GM06990 (cell line): Measurements from ENCODE around the gene TRMU.

Experiments used
- DNase-seq: peaks from one replicate; pipeline ENCODE4 v3.0.0-alpha.2; 2011; ENCODE audit not compliant: insufficient read length; ENCODE audit errors: extremely low read depth
- H3K27me3 ChIP-seq: replicated peaks from 2 replicates; pipeline ENCODE4 v1.6.0; 2011; ENCODE audit warnings: low read length; ENCODE audit not compliant: control insufficient read depth, insufficient read depth
- H3K36me3 ChIP-seq: 2 replicates; pipeline ENCODE4 v1.5.1; 2011; ENCODE audit warnings: low read length; ENCODE audit not compliant: control insufficient read depth, insufficient read depth
- H3K4me3 ChIP-seq: replicated peaks from 2 replicates; pipeline ENCODE4 v1.5.1; 2011; ENCODE audit warnings: low read depth, mild to moderate bottlenecking, control low read depth, low read length
- CTCF ChIP-seq: IDR thresholded peaks from 2 replicates; pipeline ENCODE4 v1.5.1; 2011; ENCODE audit warnings: low read length, control low read depth, mild to moderate bottlenecking, inconsistent platforms; ENCODE audit not compliant: insufficient read depth, poor library complexity, severe bottlenecking

Gene TRMU

GRCh38 chr22:46289244-46289891 lies 46.1 kb upstream of the TRMU start:
- TF ChIP-seq CTCF = no peak
- H3K27me3 ChIP-seq = no peaks in the 10 kb centered on the region
- DNase-seq = no peak
- peaks cover 18% of the 10 kb centered on the region for H3K36me3 ChIP-seq
- H3K4me3 ChIP-seq = no peak overlapping the region

- Histone ChIP-seq H3K36me3 (peaks cover 14% of the 10 kb centered on the region), H3K27me3 (no peaks in the 10 kb centered on the region), H3K4me3 (no peak overlapping the region)
- TF ChIP-seq CTCF = no peak
- DNase-seq = no peak
Measured at GRCh38 chr22:46290121-46290842, 45.2 kb upstream of the TRMU start.

- peaks cover 13% of the 10 kb centered on the region for H3K36me3 ChIP-seq
- no peak overlapping the region for H3K4me3 ChIP-seq
- DNase-seq = no peak
- no peak for TF ChIP-seq CTCF
- no peaks in the 10 kb centered on the region for H3K27me3 ChIP-seq
Measured at GRCh38 chr22:46290843-46291785, 44.4 kb upstream of the TRMU start.

GRCh38 chr22:46292173-46292572 lies 43.3 kb upstream of the TRMU start:
- no peak for DNase-seq
- TF ChIP-seq CTCF = no peak
- H3K27me3 ChIP-seq = no peaks in the 10 kb centered on the region
- peaks cover 11% of the 10 kb centered on the region for H3K36me3 ChIP-seq
- no peak overlapping the region for H3K4me3 ChIP-seq

- Histone ChIP-seq H3K4me3 (no peak overlapping the region), H3K27me3 (no peaks in the 10 kb centered on the region), H3K36me3 (peaks cover 11% of the 10 kb centered on the region)
- TF ChIP-seq CTCF = no peak
- no peak for DNase-seq
Measured at GRCh38 chr22:46292732-46293131, 42.8 kb upstream of the TRMU start.
